Measurements from ENCODE around the gene MEIOB. TPM values are rescaled to one million over a fixed set of nuclear protein-coding genes. Genes with fewer than 3 reads are reported as not detected.

MEIOB gene
- total RNA-seq, 1 experiment from 2014 or later: 1.4 TPM

GRCh38 chr16:1916640-1916990 lies 44.7 kb upstream of the MEIOB start (continued):
- TF ChIP-seq, protein P1, sequence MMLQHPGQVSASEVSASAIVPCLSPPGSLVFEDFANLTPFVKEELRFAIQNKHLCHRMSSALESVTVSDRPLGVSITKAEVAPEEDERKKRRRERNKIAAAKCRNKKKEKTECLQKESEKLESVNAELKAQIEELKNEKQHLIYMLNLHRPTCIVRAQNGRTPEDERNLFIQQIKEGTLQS (CRISPR knock-in tag; conservative IDR thresholded peaks at IDR 0.05): no peak

DNA sequence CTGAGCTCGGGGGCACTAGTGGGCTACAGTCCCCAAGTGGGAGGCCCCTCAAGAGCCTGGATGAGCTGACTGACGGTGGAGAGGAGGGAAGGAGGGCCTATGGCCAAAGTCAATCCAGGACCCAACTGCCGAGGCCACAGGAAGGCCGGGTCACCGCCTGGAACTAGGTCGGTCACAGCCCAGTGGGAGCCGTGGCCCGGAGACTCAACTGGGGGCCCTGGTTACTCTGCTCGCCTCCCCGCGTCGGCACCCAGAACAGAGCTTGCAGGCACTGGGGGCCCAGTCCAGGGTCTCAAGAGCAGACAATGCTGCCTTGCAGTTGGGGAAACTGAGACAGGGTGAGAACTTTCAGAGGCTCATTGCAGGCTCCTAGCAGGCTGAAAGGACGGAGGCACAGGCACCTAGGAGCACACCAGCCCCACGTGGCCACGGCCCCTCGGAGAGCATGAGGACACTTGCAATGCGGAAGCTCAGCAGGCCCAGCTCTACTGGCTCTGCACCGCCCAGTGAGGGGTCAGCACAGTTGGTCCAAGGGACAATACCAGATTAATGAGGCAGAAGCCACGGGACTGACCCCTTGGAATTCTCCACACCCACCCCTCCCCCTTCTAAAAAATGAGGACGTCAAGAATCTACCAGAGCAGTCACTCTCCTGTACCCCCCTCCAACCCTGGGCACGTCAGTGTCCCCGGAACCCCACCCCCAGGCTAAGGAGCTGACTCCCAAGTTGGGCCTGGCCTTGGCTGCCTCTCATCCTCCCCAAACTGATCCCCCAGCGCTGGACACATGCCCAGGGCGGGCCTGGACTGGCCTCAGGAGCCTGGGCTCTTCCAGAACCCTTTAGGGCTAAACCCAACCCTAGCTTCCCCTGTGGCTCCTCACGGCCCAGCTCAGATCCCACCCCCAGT lies 44.0 kb upstream of the MEIOB start:
- Mint-ChIP-seq H3K36me3 (no peaks in the 10 kb centered on the region), H3K4me3 (no peak overlapping the region), H3K4me1 (peaks cover 31% of the 10 kb centered on the region), H3K27me3 (ENCODE audit: low read depth) (peaks cover 64% of the 10 kb centered on the region), H3K27ac (no peak overlapping the region), H3K9me3 (no peaks in the 10 kb centered on the region)
- TF ChIP-seq USF1 (CRISPR knock-in tag; IDR thresholded peaks at IDR 0.05) (no peak), TP53 (CRISPR knock-in tag; IDR thresholded peaks at IDR 0.05) (no peak), CDX4 (CRISPR knock-in tag; IDR thresholded peaks at IDR 0.05; ENCODE audit: borderline replicate concordance) (no peak)
- TF ChIP-seq, protein P2, sequence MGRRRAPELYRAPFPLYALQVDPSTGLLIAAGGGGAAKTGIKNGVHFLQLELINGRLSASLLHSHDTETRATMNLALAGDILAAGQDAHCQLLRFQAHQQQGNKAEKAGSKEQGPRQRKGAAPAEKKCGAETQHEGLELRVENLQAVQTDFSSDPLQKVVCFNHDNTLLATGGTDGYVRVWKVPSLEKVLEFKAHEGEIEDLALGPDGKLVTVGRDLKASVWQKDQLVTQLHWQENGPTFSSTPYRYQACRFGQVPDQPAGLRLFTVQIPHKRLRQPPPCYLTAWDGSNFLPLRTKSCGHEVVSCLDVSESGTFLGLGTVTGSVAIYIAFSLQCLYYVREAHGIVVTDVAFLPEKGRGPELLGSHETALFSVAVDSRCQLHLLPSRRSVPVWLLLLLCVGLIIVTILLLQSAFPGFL (CRISPR knock-in tag; IDR thresholded peaks at IDR 0.05; ENCODE audit: borderline replicate concordance): no peak
- CTCF ChIA-PET: interaction anchor here (0.6 to 1.6 kb wide), 13 partner anchors 10 to 1239 kb away, joined by 3 to 16 read pairs (median 4); partner anchors contain the start of gene ABCA3
- POLR2A ChIA-PET: no interaction called here
- no peak for ATAC-seq
- no peak for DNase-seq (ENCODE audit: low spot score)

DNA sequence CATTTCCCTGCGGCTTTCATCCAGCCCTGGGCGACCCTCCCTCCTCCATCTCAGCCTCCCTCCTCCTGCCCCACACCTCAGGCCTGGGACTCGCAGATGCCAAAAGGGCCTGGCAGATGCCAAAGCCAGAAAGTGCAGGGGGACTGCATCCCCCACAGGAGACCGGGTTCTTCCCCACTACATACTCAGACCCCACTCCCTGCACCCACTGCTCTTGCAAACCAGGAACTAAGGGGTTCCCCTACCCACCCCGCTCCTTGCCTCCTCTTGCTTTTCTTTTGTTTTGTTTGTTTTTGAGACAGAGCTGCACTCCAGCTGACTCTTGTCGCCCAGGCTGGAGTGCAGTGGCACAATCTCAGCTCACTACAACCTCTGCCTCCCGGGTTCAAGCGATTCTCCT lies 43.0 kb upstream of the MEIOB start:
- DNase-seq (ENCODE audit: low spot score): no peak
- no peak overlapping the region for H3K4me3 Mint-ChIP-seq
- H3K4me1 Mint-ChIP-seq: peaks cover 23% of the 10 kb centered on the region
- POLR2A ChIA-PET: no interaction called here
- ATAC-seq: no peak
- no peaks in the 10 kb centered on the region for H3K36me3 Mint-ChIP-seq
- no peak overlapping the region for H3K27ac Mint-ChIP-seq
- no peaks in the 10 kb centered on the region for H3K9me3 Mint-ChIP-seq
- peaks cover 54% of the 10 kb centered on the region for H3K27me3 Mint-ChIP-seq (ENCODE audit: low read depth)
- CTCF ChIA-PET: interaction anchor here (0.6 to 1.8 kb wide), 4 partner anchors 9 to 425 kb away, joined by 3 to 11 read pairs (median 4); partner anchors contain the start of gene ABCA3
- no peak for TF ChIP-seq ZNF416 (CRISPR knock-in tag; IDR thresholded peaks at IDR 0.05)
- TF ChIP-seq ARID4B (CRISPR knock-in tag; IDR thresholded peaks at IDR 0.05; ENCODE audit: borderline replicate concordance): no peak
- TF ChIP-seq SOX15 (CRISPR knock-in tag; IDR thresholded peaks at IDR 0.05): no peak
- TF ChIP-seq, protein P3, sequence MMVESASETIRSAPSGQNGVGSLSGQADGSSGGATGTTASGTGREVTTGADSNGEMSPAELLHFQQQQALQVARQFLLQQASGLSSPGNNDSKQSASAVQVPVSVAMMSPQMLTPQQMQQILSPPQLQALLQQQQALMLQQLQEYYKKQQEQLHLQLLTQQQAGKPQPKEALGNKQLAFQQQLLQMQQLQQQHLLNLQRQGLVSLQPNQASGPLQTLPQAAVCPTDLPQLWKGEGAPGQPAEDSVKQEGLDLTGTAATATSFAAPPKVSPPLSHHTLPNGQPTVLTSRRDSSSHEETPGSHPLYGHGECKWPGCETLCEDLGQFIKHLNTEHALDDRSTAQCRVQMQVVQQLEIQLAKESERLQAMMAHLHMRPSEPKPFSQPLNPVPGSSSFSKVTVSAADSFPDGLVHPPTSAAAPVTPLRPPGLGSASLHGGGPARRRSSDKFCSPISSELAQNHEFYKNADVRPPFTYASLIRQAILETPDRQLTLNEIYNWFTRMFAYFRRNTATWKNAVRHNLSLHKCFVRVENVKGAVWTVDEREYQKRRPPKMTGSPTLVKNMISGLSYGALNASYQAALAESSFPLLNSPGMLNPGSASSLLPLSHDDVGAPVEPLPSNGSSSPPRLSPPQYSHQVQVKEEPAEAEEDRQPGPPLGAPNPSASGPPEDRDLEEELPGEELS (CRISPR knock-in tag; IDR thresholded peaks at IDR 0.05): no peak
- no peak for TF ChIP-seq NFE2L1 (CRISPR knock-in tag; IDR thresholded peaks at IDR 0.05)
- no peak for TF ChIP-seq E2F1 (CRISPR knock-in tag; IDR thresholded peaks at IDR 0.05)
- TF ChIP-seq, protein P4, sequence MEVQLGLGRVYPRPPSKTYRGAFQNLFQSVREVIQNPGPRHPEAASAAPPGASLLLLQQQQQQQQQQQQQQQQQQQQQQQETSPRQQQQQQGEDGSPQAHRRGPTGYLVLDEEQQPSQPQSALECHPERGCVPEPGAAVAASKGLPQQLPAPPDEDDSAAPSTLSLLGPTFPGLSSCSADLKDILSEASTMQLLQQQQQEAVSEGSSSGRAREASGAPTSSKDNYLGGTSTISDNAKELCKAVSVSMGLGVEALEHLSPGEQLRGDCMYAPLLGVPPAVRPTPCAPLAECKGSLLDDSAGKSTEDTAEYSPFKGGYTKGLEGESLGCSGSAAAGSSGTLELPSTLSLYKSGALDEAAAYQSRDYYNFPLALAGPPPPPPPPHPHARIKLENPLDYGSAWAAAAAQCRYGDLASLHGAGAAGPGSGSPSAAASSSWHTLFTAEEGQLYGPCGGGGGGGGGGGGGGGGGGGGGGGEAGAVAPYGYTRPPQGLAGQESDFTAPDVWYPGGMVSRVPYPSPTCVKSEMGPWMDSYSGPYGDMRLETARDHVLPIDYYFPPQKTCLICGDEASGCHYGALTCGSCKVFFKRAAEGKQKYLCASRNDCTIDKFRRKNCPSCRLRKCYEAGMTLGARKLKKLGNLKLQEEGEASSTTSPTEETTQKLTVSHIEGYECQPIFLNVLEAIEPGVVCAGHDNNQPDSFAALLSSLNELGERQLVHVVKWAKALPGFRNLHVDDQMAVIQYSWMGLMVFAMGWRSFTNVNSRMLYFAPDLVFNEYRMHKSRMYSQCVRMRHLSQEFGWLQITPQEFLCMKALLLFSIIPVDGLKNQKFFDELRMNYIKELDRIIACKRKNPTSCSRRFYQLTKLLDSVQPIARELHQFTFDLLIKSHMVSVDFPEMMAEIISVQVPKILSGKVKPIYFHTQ (CRISPR knock-in tag; IDR thresholded peaks at IDR 0.05): no peak
- no peak for TF ChIP-seq HMGA2 (CRISPR knock-in tag; IDR thresholded peaks at IDR 0.05)
- no peak for TF ChIP-seq NFATC4 (CRISPR knock-in tag; IDR thresholded peaks at IDR 0.05)
